ENCODE data around the gene KCNT2.

Gene KCNT2

GRCh38 chr1:196385109-196385508 lies 223.1 kb downstream of the KCNT2 start:
- no peak for DNase-seq

GRCh38 chr1:196382383-196382782 lies 225.9 kb downstream of the KCNT2 start:
- DNase-seq, result no peak

GRCh38 chr1:196381544-196381943 lies 226.7 kb downstream of the KCNT2 start:
- no peak for DNase-seq

GRCh38 chr1:196380316-196380715 lies 227.9 kb downstream of the KCNT2 start:
- no peak for DNase-seq

GRCh38 chr1:196377811-196378210 lies 230.4 kb downstream of the KCNT2 start:
- no peak for DNase-seq

- no peak for DNase-seq
These were observed 231.5 kb downstream of the KCNT2 start for GRCh38 chr1:196376630-196377328.

GRCh38 chr1:196373798-196374197 lies 234.4 kb downstream of the KCNT2 start:
- no peak for DNase-seq

GRCh38 chr1:196372896-196373536 lies 235.2 kb downstream of the KCNT2 start:
- peak; percentile 5 for DNase-seq

- DNase-seq, result no peak
These were observed 240.4 kb downstream of the KCNT2 start for GRCh38 chr1:196367838-196368237.

GRCh38 chr1:196366817-196367495 lies 241.3 kb downstream of the KCNT2 start:
- no peak for DNase-seq

GRCh38 chr1:196361112-196361714 lies 247.0 kb downstream of the KCNT2 start:
- DNase-seq, result no peak

GRCh38 chr1:196357913-196358312 lies 250.3 kb downstream of the KCNT2 start:
- DNase-seq, result no peak

- no peak for DNase-seq
These were observed 252.9 kb downstream of the KCNT2 start for GRCh38 chr1:196355206-196355786.

- no peak for DNase-seq
These were observed 263.8 kb downstream of the KCNT2 start for GRCh38 chr1:196344453-196344852.

- no peak for DNase-seq
These were observed 283.9 kb downstream of the KCNT2 start for GRCh38 chr1:196324345-196324744.

- DNase-seq, result no peak
These were observed 284.4 kb downstream of the KCNT2 start for GRCh38 chr1:196323869-196324268.

- DNase-seq, result no peak
These were observed 288.9 kb downstream of the KCNT2 start for GRCh38 chr1:196319301-196319700.

GRCh38 chr1:196317535-196318522 lies 290.4 kb downstream of the KCNT2 start:
- no peak for DNase-seq

GRCh38 chr1:196312739-196313138 lies 295.5 kb downstream of the KCNT2 start:
- DNase-seq, result no peak

- DNase-seq, result no peak
These were observed 298.9 kb downstream of the KCNT2 start for GRCh38 chr1:196309386-196309785.

- DNase-seq, result no peak
These were observed 300.1 kb downstream of the KCNT2 start for GRCh38 chr1:196308176-196308575.

- DNase-seq, result no peak
These were observed 301.8 kb downstream of the KCNT2 start for GRCh38 chr1:196306421-196306820.

Measured in GF-D8 (cell line).